ENCODE data around the gene TWNK.

Gene TWNK

GRCh38 chr10:101011517-101012423 is 24.4 kb downstream of the TWNK start:
- DNase-seq (ENCODE audit: low spot score): no peak

- DNase-seq (ENCODE audit: low spot score): peak; percentile 91
Observed at GRCh38 chr10:101012525-101013364, 25.4 kb downstream of the TWNK start.

- DNase-seq (ENCODE audit: low spot score): no peak
Observed at GRCh38 chr10:101013365-101013825, 26.1 kb downstream of the TWNK start.

GRCh38 chr10:101014230-101014884 is 27.0 kb downstream of the TWNK start:
- DNase-seq (ENCODE audit: low spot score): no peak

- no peak for DNase-seq (ENCODE audit: low spot score)
Observed at GRCh38 chr10:101014966-101015581, 27.7 kb downstream of the TWNK start.

- DNase-seq (ENCODE audit: low spot score): no peak
Observed at GRCh38 chr10:101015582-101015973, 28.2 kb downstream of the TWNK start.

- DNase-seq (ENCODE audit: low spot score): no peak
Observed at GRCh38 chr10:101016814-101017213, 29.5 kb downstream of the TWNK start.

- no peak for DNase-seq (ENCODE audit: low spot score)
Observed at GRCh38 chr10:101018118-101018599, 30.8 kb downstream of the TWNK start.

GRCh38 chr10:101018600-101019439 is 31.5 kb downstream of the TWNK start:
- peak; percentile 85 for DNase-seq (ENCODE audit: low spot score)

GRCh38 chr10:101019440-101019703 is 32.0 kb downstream of the TWNK start:
- no peak for DNase-seq (ENCODE audit: low spot score)

- no peak for DNase-seq (ENCODE audit: low spot score)
Observed at GRCh38 chr10:101020427-101021075, 33.2 kb downstream of the TWNK start.

GRCh38 chr10:101021239-101021638 is 33.9 kb downstream of the TWNK start:
- DNase-seq (ENCODE audit: low spot score): no peak

- DNase-seq (ENCODE audit: low spot score): no peak
Observed at GRCh38 chr10:101021692-101022251, 34.4 kb downstream of the TWNK start.

GRCh38 chr10:101022967-101023705 is 35.8 kb downstream of the TWNK start:
- no peak for DNase-seq (ENCODE audit: low spot score)

- no peak for DNase-seq (ENCODE audit: low spot score)
Observed at GRCh38 chr10:101027106-101027720, 39.9 kb downstream of the TWNK start.

- no peak for DNase-seq (ENCODE audit: low spot score)
Observed at GRCh38 chr10:101028446-101029337, 41.3 kb downstream of the TWNK start.

- no peak for DNase-seq (ENCODE audit: low spot score)
Observed at GRCh38 chr10:101029520-101030295, 42.4 kb downstream of the TWNK start.

All from kidney capillary endothelial cell (primary cell).